ENCODE measurements around the gene ENOX1.

DNA sequence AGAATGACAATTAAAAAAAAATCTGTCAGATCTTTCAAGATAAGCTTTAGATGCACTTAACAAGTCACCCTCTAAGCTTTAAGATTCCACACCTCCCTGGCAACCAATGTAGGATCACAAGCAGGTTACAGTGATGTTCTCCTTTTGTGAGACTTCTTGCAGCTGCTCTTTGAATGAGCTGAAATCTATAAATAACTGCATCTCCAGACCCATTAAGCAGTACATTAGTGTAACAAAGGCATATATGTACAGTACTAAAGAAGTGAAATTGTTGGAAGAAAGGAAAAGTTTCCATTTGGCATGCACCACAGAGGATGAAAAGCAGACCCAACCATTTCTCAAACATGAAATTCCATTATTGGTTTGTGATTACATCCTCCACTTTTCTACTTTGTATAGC is 364.7 kb downstream of the ENOX1 start:
- TF ChIP-seq, protein P1, sequence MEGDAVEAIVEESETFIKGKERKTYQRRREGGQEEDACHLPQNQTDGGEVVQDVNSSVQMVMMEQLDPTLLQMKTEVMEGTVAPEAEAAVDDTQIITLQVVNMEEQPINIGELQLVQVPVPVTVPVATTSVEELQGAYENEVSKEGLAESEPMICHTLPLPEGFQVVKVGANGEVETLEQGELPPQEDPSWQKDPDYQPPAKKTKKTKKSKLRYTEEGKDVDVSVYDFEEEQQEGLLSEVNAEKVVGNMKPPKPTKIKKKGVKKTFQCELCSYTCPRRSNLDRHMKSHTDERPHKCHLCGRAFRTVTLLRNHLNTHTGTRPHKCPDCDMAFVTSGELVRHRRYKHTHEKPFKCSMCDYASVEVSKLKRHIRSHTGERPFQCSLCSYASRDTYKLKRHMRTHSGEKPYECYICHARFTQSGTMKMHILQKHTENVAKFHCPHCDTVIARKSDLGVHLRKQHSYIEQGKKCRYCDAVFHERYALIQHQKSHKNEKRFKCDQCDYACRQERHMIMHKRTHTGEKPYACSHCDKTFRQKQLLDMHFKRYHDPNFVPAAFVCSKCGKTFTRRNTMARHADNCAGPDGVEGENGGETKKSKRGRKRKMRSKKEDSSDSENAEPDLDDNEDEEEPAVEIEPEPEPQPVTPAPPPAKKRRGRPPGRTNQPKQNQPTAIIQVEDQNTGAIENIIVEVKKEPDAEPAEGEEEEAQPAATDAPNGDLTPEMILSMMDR (IDR thresholded peaks at IDR 0.05): no peak
- TF ChIP-seq POLR2A (IDR thresholded peaks at IDR 0.05): no peak

Data from testis (tissue), 2 donors.